ENCODE results near the gene CRYGC. TPM values are rescaled to one million over a fixed set of nuclear protein-coding genes. Genes with fewer than 3 reads are reported as not detected.

The CRYGC gene
- total and polyA plus RNA-seq, 2 of the 8 experiments (the other 6 are each of a cell fraction or from before 2014, with no cell fraction given), result not detected

- Histone ChIP-seq H4K8ac (ENCODE audit: extremely low read depth, insufficient read depth, low read length) (no peak overlapping the region), H3K9me3 (ENCODE audit: insufficient read depth in 2 of 2, low read depth in 1 of 2, low read length in 1 of 2) (no peaks in the 10 kb centered on the region), H3K27ac (ENCODE audit: low read depth, low read length) (no peak overlapping the region), H2BK12ac (ENCODE audit: low read depth, low read length) (no peak overlapping the region), H3K36me3 (ENCODE audit: control insufficient read depth in 2 of 4, insufficient read depth in 4 of 4, low read length in 3 of 4) (no peaks in the 10 kb centered on the region), H3K9ac (replicated peaks in 1 of 4; ENCODE audit: extremely low read depth in 1 of 4, low read depth in 3 of 4, low read length in 3 of 4) (no peak overlapping the region; a peak in 2 of 7 replicates), H3K18ac (ENCODE audit: extremely low read depth, low read length) (no peak overlapping the region), H3K14ac (ENCODE audit: insufficient read length) (no peak overlapping the region), H3K56ac (replicated peaks; ENCODE audit: insufficient read length, low read depth, low read length) (no peak overlapping the region), H3K23me2 (ENCODE audit: low read depth, low read length) (peaks cover 3% of the 10 kb centered on the region; the same call in 1 of the 2 replicates), H4K91ac (replicated peaks; ENCODE audit: insufficient read length, low read length) (no peak overlapping the region), H2BK5ac (ENCODE audit: low read depth, low read length) (no peak overlapping the region), H2AK5ac (ENCODE audit: low read depth, low read length) (no peak overlapping the region), H2BK15ac (ENCODE audit: low read length) (no peak overlapping the region), H3K27me3 (replicated peaks in 1 of 4; ENCODE audit: control insufficient read depth in 3 of 4, extremely low read depth in 1 of 4, insufficient read depth in 3 of 4, low read length in 3 of 4) (no peaks in the 10 kb centered on the region), H3K79me2 (ENCODE audit: control insufficient read depth in 1 of 2, insufficient read depth in 2 of 2, low read length in 2 of 2) (no peaks in the 10 kb centered on the region), H3K4me2 (ENCODE audit: insufficient read depth in 1 of 2, low read depth in 2 of 2, low read length in 2 of 2) (no peak overlapping the region), H3K79me1 (ENCODE audit: low read depth, low read length) (no peaks in the 10 kb centered on the region), H2BK120ac (replicated peaks; ENCODE audit: low read depth, low read length) (no peak overlapping the region), H3K4me1 (replicated peaks in 1 of 4; ENCODE audit: control insufficient read depth in 3 of 4, insufficient read depth in 4 of 4, low read length in 3 of 4) (no peaks in the 10 kb centered on the region), H4K20me1 (replicated peaks in 1 of 2; ENCODE audit: control insufficient read depth in 1 of 2, insufficient read depth in 2 of 2, low read length in 2 of 2) (no peaks in the 10 kb centered on the region), H3K4me3 (ENCODE audit: extremely low read depth in 1 of 4, insufficient read depth in 2 of 4, low read depth in 3 of 4, low read length in 4 of 4) (no peak overlapping the region), H2AFZ (ENCODE audit: low read length) (peak overlapping the region; percentile 95), H3K23ac (ENCODE audit: insufficient read length) (no peak overlapping the region), H4K5ac (ENCODE audit: insufficient read length, low read depth, low read length) (no peak overlapping the region), H2BK20ac (ENCODE audit: low read length) (no peak overlapping the region), H3K4ac (replicated peaks; ENCODE audit: insufficient read length, low read depth, low read length) (no peak overlapping the region)
- no peak for TF ChIP-seq SP4 (IDR thresholded peaks at IDR 0.05; ENCODE audit: low read length)
- TF ChIP-seq BACH1 (IDR thresholded peaks at IDR 0.05; ENCODE audit: low read length), result no peak
- no peak for TF ChIP-seq CTBP2 (IDR thresholded peaks at IDR 0.05; ENCODE audit: borderline replicate concordance, insufficient read depth, insufficient read length, low read length)
- DNase-seq (ENCODE audit: low read depth in 1 of 2, low spot score in 2 of 2), result no peak
- no peak for FAIRE-seq
- ChIA-PET CTCF (ENCODE audit: partially characterized antibody) (interaction anchor here (0.8 to 4.7 kb wide), 3 partner anchors 10 to 17 kb away, joined by 3 to 30 read pairs (median 3); no protein-coding TSS in a partner anchor), POLR2A (ENCODE audit: partially characterized antibody) (interaction anchor here (0.8 kb wide), 1 partner anchor 22 kb away, joined by 3 read pairs; no protein-coding TSS in a partner anchor)
- WGBS, 2 experiments (ENCODE audit: extremely low coverage in 1 of 2, insufficient coverage in 1 of 2, insufficient read length in 1 of 2, insufficient replicate concordance in 2 of 2, low coverage in 1 of 2, low lambda C conversion rate in 2 of 2, missing lambda C conversion rate in 1 of 2), result 79% methylated on average over 2 of the region's 2 CpGs; no CpG with 5 or more reads in 1 of the 2 experiments
Measured at GRCh38 chr2:208164951-208165755, 35.5 kb upstream of the CRYGC start.

All from H1 (cell line).